GM12878 (cell line): ENCODE measurements around the gene UMAD1. TPM values are rescaled to one million over a fixed set of nuclear protein-coding genes. Genes with fewer than 3 reads are reported as not detected.

Experiments
- BHLHE40 ChIP-seq, 2 experiments: fragments of 450-650 bp in 1 of 2; IDR thresholded peaks; 2 replicates each; pipeline ENCODE4 v1.6.1; 2011 to 2017; ENCODE audit warnings: low read depth in 2 of 2, borderline replicate concordance in 1 of 2, improper control_type of control experiment in 1 of 2, low read length in 1 of 2, mild to moderate bottlenecking in 1 of 2
- CBX5 ChIP-seq: sonication (generic); IDR thresholded peaks from 2 replicates; pipeline ENCODE4 v1.6.1; 2016; ENCODE audit warnings: low read depth, moderate library complexity, mild to moderate bottlenecking, inconsistent platforms
- ETV6 ChIP-seq, 2 experiments: fragments of 450-650 bp in 1 of 2; IDR thresholded peaks in 1 of 2; conservative IDR thresholded peaks in 1 of 2; 2 replicates each; pipeline ENCODE4 v1.6.1; 2014; ENCODE audit warnings: antibody characterized with exemption in 1 of 2, borderline replicate concordance in 1 of 2, low read depth in 1 of 2, mild to moderate bottlenecking in 1 of 2, moderate library complexity in 1 of 2
- EZH2 ChIP-seq: IDR thresholded peaks from 2 replicates; pipeline ENCODE4 v1.6.1; 2012; ENCODE audit warnings: low read depth, mild to moderate bottlenecking, control low read depth, inconsistent platforms, low read length, borderline replicate concordance; ENCODE audit not compliant: control insufficient read depth
- HCFC1 ChIP-seq: fragments of 150-350 bp; IDR thresholded peaks from 2 replicates; pipeline ENCODE4 v1.6.1; 2014; ENCODE audit warnings: low read length
- HDGF ChIP-seq: fragments of 450-650 bp; IDR thresholded peaks from 2 replicates; pipeline ENCODE4 v1.6.1; 2016; ENCODE audit warnings: antibody characterized with exemption
- IKZF2 ChIP-seq, 2 experiments: fragments of 450-650 bp; IDR thresholded peaks; 2 replicates each; pipeline ENCODE4 v1.6.1; 2017; ENCODE audit warnings: mild to moderate bottlenecking in 2 of 2, moderate library complexity in 2 of 2
- KAT2A ChIP-seq: conservative IDR thresholded peaks from 2 replicates; pipeline ENCODE4 v1.6.1; 2011; ENCODE audit warnings: low read depth, low read length; ENCODE audit not compliant: control insufficient read depth
- MEF2B ChIP-seq: fragments of 450-650 bp; IDR thresholded peaks from 2 replicates; pipeline ENCODE4 v1.6.1; 2018; ENCODE audit warnings: mild to moderate bottlenecking, moderate library complexity; ENCODE audit not compliant: partially characterized antibody, poor library complexity, severe bottlenecking
- NBN ChIP-seq: fragments of 450-650 bp; IDR thresholded peaks from 2 replicates; pipeline ENCODE4 v1.6.1; 2016
- NFXL1 ChIP-seq: fragments of 450-650 bp; IDR thresholded peaks from 2 replicates; pipeline ENCODE4 v1.6.1; 2017; ENCODE audit warnings: antibody characterized with exemption, mild to moderate bottlenecking, borderline replicate concordance
- PML ChIP-seq: IDR thresholded peaks from 2 replicates; pipeline ENCODE4 v1.6.1; 2012; ENCODE audit warnings: low read length, inconsistent platforms
- RUNX3 ChIP-seq: IDR thresholded peaks from 2 replicates; pipeline ENCODE4 v1.6.1; 2012; ENCODE audit warnings: low read length, inconsistent platforms
- SIX5 ChIP-seq: IDR thresholded peaks from 2 replicates; pipeline ENCODE4 v1.6.1; 2011; ENCODE audit warnings: mild to moderate bottlenecking, low read depth, low read length, moderate library complexity; ENCODE audit not compliant: severe bottlenecking
- SMC3 ChIP-seq: IDR thresholded peaks from 2 replicates; pipeline ENCODE4 v1.6.1; 2011; ENCODE audit warnings: low read length, improper control_type of control experiment, borderline replicate concordance
- SPI1 ChIP-seq: IDR thresholded peaks from 2 replicates; pipeline ENCODE4 v1.6.1; 2011; ENCODE audit warnings: low read depth, mild to moderate bottlenecking, low read length, moderate library complexity, borderline replicate concordance; ENCODE audit not compliant: insufficient read depth
- SREBF1 ChIP-seq: IDR thresholded peaks from 2 replicates; pipeline ENCODE4 v1.6.1; 2012; ENCODE audit warnings: mild to moderate bottlenecking, low read length
- USF1 ChIP-seq: IDR thresholded peaks from 2 replicates; pipeline ENCODE4 v1.6.1; 2011; ENCODE audit warnings: borderline replicate concordance, low read depth, mild to moderate bottlenecking, moderate library complexity, mixed read lengths, low read length; ENCODE audit not compliant: insufficient read depth; ENCODE audit errors: extremely low read length
- ZNF217 ChIP-seq: fragments of 450-650 bp; IDR thresholded peaks from 2 replicates; pipeline ENCODE4 v1.6.1; 2017; ENCODE audit warnings: antibody characterized with exemption, mild to moderate bottlenecking
- polyA plus RNA-seq, 11 experiments: library from polyadenylated mRNA; depleted of rRNA in 4 of 11; unstranded in 6 of 11; stranded (reverse) in 5 of 11; fragments of >200 nt; fragmentation: Nextera tagmentation in 4 of 11; fragmentation: Illumina TruSeq in 1 of 11; extraction: Ambion mirVana in 4 of 11; extraction: Trizol in 1 of 11; gene quantifications; 1 replicate in 1 of 11; 2 replicates in 10 of 11; pipeline versions ENCODE4 v1.2.1 to v1.2.3, GENCODE V29; 2011 to 2016; ENCODE audit warnings: inconsistent platforms in 2 of 11, missing spikeins in 2 of 11, low read depth in 1 of 11
- total RNA-seq, 4 experiments: library from RNA; depleted of rRNA in 3 of 4; stranded (reverse); fragments of >200 nt in 3 of 4; fragmentation: Illumina TruSeq in 1 of 4; extraction: Trizol in 1 of 4; gene quantifications; 2 replicates each; pipeline versions ENCODE4 v1.2.1 to v1.2.3, GENCODE V29; 2013 to 2021
- TF ChIP-seq, protein P1 (sequence below): fragments of 450-650 bp; IDR thresholded peaks from 2 replicates; pipeline ENCODE4 v1.6.1; 2017; ENCODE audit warnings: low read depth, mild to moderate bottlenecking, moderate library complexity
- TF ChIP-seq, protein P2 (sequence below): IDR thresholded peaks from 2 replicates; pipeline ENCODE4 v1.6.1; 2012; ENCODE audit warnings: low read length, inconsistent platforms
- TF ChIP-seq, protein P3 (sequence below): IDR thresholded peaks from 2 replicates; pipeline ENCODE4 v1.6.1; 2011; ENCODE audit warnings: borderline replicate concordance, low read depth, mild to moderate bottlenecking, moderate library complexity, low read length; ENCODE audit not compliant: insufficient read depth, poor library complexity, severe bottlenecking
- TF ChIP-seq, protein P4 (sequence below): fragments of 450-650 bp; IDR thresholded peaks from 2 replicates; pipeline ENCODE4 v1.6.1; 2018; ENCODE audit warnings: borderline replicate concordance, mild to moderate bottlenecking; ENCODE audit not compliant: partially characterized antibody

Gene UMAD1
- total and polyA plus RNA-seq, 10 of the 15 experiments (the other 5 are each of a cell fraction or from before 2014, with no cell fraction given) = 6.0 to 28.6 (median 9.3) TPM

DNA sequence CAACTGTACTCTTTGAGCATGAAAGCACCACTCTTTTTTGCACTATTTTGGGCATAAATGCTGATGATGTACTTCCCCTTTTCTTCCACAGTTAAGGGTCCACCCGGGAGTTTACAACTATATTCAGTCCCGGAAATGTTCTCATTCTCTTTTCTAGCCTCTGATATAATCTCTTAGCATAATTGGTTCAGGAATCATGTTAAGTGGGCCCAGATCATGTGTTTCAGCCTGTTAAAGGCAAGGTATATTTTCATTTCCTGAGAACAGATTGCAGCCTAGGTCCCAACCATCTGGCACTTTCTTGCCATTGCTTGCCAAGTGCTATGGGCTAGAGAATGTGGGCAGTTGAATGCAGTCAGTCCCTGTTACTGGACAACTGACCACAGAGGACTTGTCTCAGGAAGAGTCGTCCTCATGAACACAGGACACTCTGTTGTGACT lies 216.6 kb downstream of the UMAD1 start (continued):
- TF ChIP-seq, protein P1, sequence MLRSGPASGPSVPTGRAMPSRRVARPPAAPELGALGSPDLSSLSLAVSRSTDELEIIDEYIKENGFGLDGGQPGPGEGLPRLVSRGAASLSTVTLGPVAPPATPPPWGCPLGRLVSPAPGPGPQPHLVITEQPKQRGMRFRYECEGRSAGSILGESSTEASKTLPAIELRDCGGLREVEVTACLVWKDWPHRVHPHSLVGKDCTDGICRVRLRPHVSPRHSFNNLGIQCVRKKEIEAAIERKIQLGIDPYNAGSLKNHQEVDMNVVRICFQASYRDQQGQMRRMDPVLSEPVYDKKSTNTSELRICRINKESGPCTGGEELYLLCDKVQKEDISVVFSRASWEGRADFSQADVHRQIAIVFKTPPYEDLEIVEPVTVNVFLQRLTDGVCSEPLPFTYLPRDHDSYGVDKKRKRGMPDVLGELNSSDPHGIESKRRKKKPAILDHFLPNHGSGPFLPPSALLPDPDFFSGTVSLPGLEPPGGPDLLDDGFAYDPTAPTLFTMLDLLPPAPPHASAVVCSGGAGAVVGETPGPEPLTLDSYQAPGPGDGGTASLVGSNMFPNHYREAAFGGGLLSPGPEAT = no peak; the same call in 1 of the 2 replicates
- TF ChIP-seq HCFC1 (no peak), SMC3 (no peak), SIX5 (no peak), KAT2A (no peak), ETV6 (conservative IDR thresholded peaks at IDR 0.05 in 1 of 2, IDR thresholded peaks at IDR 0.05 in 1 of 2; ENCODE audit: borderline replicate concordance in 1 of 2, low read depth in 1 of 2) (peak in 1 of 2 experiments; percentile 57; a peak in 1 of 4 replicates), PML (no peak), MEF2B (peak; percentile 75), NFXL1 (no peak), HDGF (no peak), USF1 (no peak), SPI1 (peak; percentile 31; the same call in 1 of the 2 replicates), CBX5 (peak; percentile 39; the same call in 1 of the 2 replicates), ZNF217 (no peak), NBN (no peak), BHLHE40 (IDR thresholded peaks at IDR 0.05; ENCODE audit: borderline replicate concordance in 1 of 2, low read depth in 2 of 2, low read length in 1 of 2) (no peak), SREBF1 (no peak), RUNX3 (peak; percentile 42; the same call in 1 of the 2 replicates), EZH2 (no peak), IKZF2 (IDR thresholded peaks at IDR 0.05) (peak; percentile 47 to 51; a peak in 2 of 4 replicates)
- TF ChIP-seq, protein P2, sequence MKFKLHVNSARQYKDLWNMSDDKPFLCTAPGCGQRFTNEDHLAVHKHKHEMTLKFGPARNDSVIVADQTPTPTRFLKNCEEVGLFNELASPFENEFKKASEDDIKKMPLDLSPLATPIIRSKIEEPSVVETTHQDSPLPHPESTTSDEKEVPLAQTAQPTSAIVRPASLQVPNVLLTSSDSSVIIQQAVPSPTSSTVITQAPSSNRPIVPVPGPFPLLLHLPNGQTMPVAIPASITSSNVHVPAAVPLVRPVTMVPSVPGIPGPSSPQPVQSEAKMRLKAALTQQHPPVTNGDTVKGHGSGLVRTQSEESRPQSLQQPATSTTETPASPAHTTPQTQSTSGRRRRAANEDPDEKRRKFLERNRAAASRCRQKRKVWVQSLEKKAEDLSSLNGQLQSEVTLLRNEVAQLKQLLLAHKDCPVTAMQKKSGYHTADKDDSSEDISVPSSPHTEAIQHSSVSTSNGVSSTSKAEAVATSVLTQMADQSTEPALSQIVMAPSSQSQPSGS = peak; percentile 31
- TF ChIP-seq, protein P3, sequence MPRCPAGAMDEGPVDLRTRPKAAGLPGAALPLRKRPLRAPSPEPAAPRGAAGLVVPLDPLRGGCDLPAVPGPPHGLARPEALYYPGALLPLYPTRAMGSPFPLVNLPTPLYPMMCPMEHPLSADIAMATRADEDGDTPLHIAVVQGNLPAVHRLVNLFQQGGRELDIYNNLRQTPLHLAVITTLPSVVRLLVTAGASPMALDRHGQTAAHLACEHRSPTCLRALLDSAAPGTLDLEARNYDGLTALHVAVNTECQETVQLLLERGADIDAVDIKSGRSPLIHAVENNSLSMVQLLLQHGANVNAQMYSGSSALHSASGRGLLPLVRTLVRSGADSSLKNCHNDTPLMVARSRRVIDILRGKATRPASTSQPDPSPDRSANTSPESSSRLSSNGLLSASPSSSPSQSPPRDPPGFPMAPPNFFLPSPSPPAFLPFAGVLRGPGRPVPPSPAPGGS = no peak
- TF ChIP-seq, protein P4, sequence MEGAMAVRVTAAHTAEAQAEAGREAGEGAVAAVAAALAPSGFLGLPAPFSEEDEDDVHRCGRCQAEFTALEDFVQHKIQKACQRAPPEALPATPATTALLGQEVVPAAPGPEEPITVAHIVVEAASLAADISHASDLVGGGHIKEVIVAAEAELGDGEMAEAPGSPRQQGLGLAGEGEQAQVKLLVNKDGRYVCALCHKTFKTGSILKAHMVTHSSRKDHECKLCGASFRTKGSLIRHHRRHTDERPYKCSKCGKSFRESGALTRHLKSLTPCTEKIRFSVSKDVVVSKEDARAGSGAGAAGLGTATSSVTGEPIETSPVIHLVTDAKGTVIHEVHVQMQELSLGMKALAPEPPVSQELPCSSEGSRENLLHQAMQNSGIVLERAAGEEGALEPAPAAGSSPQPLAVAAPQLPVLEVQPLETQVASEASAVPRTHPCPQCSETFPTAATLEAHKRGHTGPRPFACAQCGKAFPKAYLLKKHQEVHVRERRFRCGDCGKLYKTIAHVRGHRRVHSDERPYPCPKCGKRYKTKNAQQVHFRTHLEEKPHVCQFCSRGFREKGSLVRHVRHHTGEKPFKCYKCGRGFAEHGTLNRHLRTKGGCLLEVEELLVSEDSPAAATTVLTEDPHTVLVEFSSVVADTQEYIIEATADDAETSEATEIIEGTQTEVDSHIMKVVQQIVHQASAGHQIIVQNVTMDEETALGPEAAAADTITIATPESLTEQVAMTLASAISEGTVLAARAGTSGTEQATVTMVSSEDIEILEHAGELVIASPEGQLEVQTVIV = no peak
